CD4-positive, alpha-beta T cell (primary cell): ENCODE measurements around the gene DLG5. TPM values are rescaled to one million over a fixed set of nuclear protein-coding genes. Genes with fewer than 3 reads are reported as not detected.

Source experiments
- ATAC-seq: fragments of 200-7000 bp; cut with Tn5 transposase; one replicate; pipeline ENCODE4 v1.10.0; 2022; ENCODE audit warnings: mild to moderate bottlenecking; ENCODE audit not compliant: poor library complexity
- CTCF ChIA-PET: fragments of 350-600 bp; sonication (Branson Sonifier 250); formaldehyde crosslinking; loops from one replicate; lab custom pipeline; 2021; ENCODE audit warnings: antibody characterized with exemption, inconsistent platforms; lab: Charles Lee
- POLR2A ChIA-PET: fragments of 350-600 bp; sonication (Branson Sonifier 250); formaldehyde crosslinking; loops from one replicate; lab custom pipeline; 2021; ENCODE audit warnings: antibody characterized with exemption, inconsistent platforms; lab: Charles Lee
- DNase-seq, 14 experiments: peaks; one replicate each; pipeline ENCODE4 v3.0.0-alpha.2; 2013 to 2020; ENCODE audit warnings: mixed read lengths in 2 of 14
- H3K27ac ChIP-seq, 2 donors: one replicate each; pipeline versions ENCODE4 v1.5.1 to v1.7.0; 2013; ENCODE audit warnings: low read length in 2 of 2, low read depth in 1 of 2, mild to moderate bottlenecking in 1 of 2
- H3K27me3 ChIP-seq, 2 experiments: 1 replicate in 1 of 2; 2 replicates in 1 of 2; pipeline versions ENCODE4 v1.6.1 to v1.7.0; 2013; ENCODE audit warnings: low read length in 2 of 2, control low read depth in 1 of 2, mild to moderate bottlenecking in 1 of 2, moderate library complexity in 1 of 2; ENCODE audit not compliant: insufficient read depth in 2 of 2, control insufficient read depth in 1 of 2
- H3K36me3 ChIP-seq: one replicate; pipeline ENCODE4 v1.6.1; 2013; ENCODE audit warnings: low read length, control low read depth; ENCODE audit not compliant: insufficient read depth
- H3K4me1 ChIP-seq: one replicate; pipeline ENCODE4 v1.6.1; 2013; ENCODE audit warnings: low read length, control low read depth; ENCODE audit not compliant: insufficient read depth
- H3K4me3 ChIP-seq: one replicate; pipeline ENCODE4 v1.5.1; 2013; ENCODE audit warnings: mild to moderate bottlenecking, low read length, moderate library complexity
- H3K9me3 ChIP-seq, 2 experiments: 1 replicate in 1 of 2; 2 replicates in 1 of 2; pipeline versions ENCODE4 v1.6.1 to v1.7.0; 2013; ENCODE audit warnings: low read length in 2 of 2, mild to moderate bottlenecking in 2 of 2, control low read depth in 1 of 2, moderate library complexity in 1 of 2; ENCODE audit not compliant: control insufficient read depth in 1 of 2, insufficient read depth in 1 of 2
- H3K27ac Mint-ChIP-seq: one replicate; pipeline ENCODE4 v1.8.0; 2020; ENCODE audit warnings: mixed read lengths
- H3K27me3 Mint-ChIP-seq: one replicate; pipeline ENCODE4 v1.8.0; 2021; ENCODE audit warnings: mixed read lengths
- H3K36me3 Mint-ChIP-seq: one replicate; pipeline ENCODE4 v1.8.0; 2021; ENCODE audit warnings: low read depth, mixed read lengths
- H3K4me1 Mint-ChIP-seq: one replicate; pipeline ENCODE4 v1.8.0; 2021; ENCODE audit warnings: low read depth, mixed read lengths
- H3K4me3 Mint-ChIP-seq: one replicate; pipeline ENCODE4 v1.8.0; 2020; ENCODE audit warnings: mild to moderate bottlenecking, mixed read lengths
- H3K9me3 Mint-ChIP-seq: one replicate; pipeline ENCODE4 v1.8.0; 2020; ENCODE audit warnings: mixed read lengths
- CTCF ChIP-seq: fragments of 200-600 bp; IDR thresholded peaks from one replicate; pipeline ENCODE4 v1.8.0; 2022; ENCODE audit warnings: antibody characterized with exemption, mild to moderate bottlenecking
- intact Hi-C, 2 experiments: fragments of 100-400 bp; cut with DNase I in 1 of 2; cut with micrococcal nuclease in 1 of 2; formaldehyde crosslinking; loops; one replicate each; pipeline versions ENCODE4 v1.15.1 to v1.9.0; 2023 to 2025; cut with DNase I, micrococcal nuclease
- total RNA-seq, 174 experiments: library from RNA in 2 of 174; stranded (reverse) in 2 of 174; gene quantifications; one replicate each; pipeline ENCODE4 v1.2.3 and lab custom pipeline; 2021 to 2026

Gene DLG5
- total RNA-seq, 2 experiments from 2014 or later, result 7.1 to 7.4 TPM

GRCh38 chr10:77963901-77964300, 37.3 kb upstream of the DLG5 start:
- no peaks in the 10 kb centered on the region for H3K4me1 Mint-ChIP-seq
- TF ChIP-seq CTCF, result no peak
- no peak overlapping the region for H3K4me3 Mint-ChIP-seq
- no peaks in the 10 kb centered on the region for H3K36me3 Mint-ChIP-seq
- no peaks in the 10 kb centered on the region for H3K9me3 Mint-ChIP-seq
- H3K27me3 Mint-ChIP-seq, result no peaks in the 10 kb centered on the region
- Histone ChIP-seq H3K36me3 (no peaks in the 10 kb centered on the region), H3K4me3 (no peak overlapping the region), H3K9me3 (no peaks in the 10 kb centered on the region), H3K27me3 (peaks cover 0 to 6% of the 10 kb centered on the region in 2 experiments), H3K27ac (no peak overlapping the region), H3K4me1 (no peaks in the 10 kb centered on the region)
- H3K27ac Mint-ChIP-seq, result no peak overlapping the region
- ATAC-seq (no peak), DNase-seq (no peak)
- intact Hi-C loops, result no loop called here
- ChIA-PET POLR2A (no interaction called here), CTCF (no interaction called here)

- no peaks in the 10 kb centered on the region for H3K4me1 Mint-ChIP-seq
- no peak overlapping the region for H3K27ac Mint-ChIP-seq
- ChIA-PET POLR2A (no interaction called here), CTCF (no interaction called here)
- H3K4me3 Mint-ChIP-seq, result no peak overlapping the region
- H3K9me3 ChIP-seq, result no peaks in the 10 kb centered on the region
- no peak for DNase-seq
- TF ChIP-seq CTCF, result no peak
- H3K27ac ChIP-seq, result no peak overlapping the region
- intact Hi-C loops, result no loop called here
- H3K4me3 ChIP-seq, result no peak overlapping the region
- H3K36me3 ChIP-seq, result no peaks in the 10 kb centered on the region
- no peaks in the 10 kb centered on the region for H3K9me3 Mint-ChIP-seq
- peaks cover 0 to 6% of the 10 kb centered on the region in 2 experiments for H3K27me3 ChIP-seq
- ATAC-seq, result no peak
- H3K36me3 Mint-ChIP-seq, result no peaks in the 10 kb centered on the region
- H3K4me1 ChIP-seq, result no peaks in the 10 kb centered on the region
- H3K27me3 Mint-ChIP-seq, result no peaks in the 10 kb centered on the region
These were observed 36.0 kb upstream of the DLG5 start for GRCh38 chr10:77962350-77963146.

GRCh38 chr10:77961668-77962067, 35.1 kb upstream of the DLG5 start:
- no peak overlapping the region for H3K4me3 Mint-ChIP-seq
- H3K9me3 Mint-ChIP-seq, result no peaks in the 10 kb centered on the region
- DNase-seq (no peak), ATAC-seq (no peak)
- Histone ChIP-seq H3K9me3 (no peaks in the 10 kb centered on the region), H3K4me1 (no peaks in the 10 kb centered on the region), H3K27ac (no peak overlapping the region), H3K4me3 (no peak overlapping the region), H3K36me3 (no peaks in the 10 kb centered on the region), H3K27me3 (peaks cover 0 to 6% of the 10 kb centered on the region in 2 experiments)
- H3K27ac Mint-ChIP-seq, result no peak overlapping the region
- ChIA-PET CTCF (no interaction called here), POLR2A (no interaction called here)
- no peaks in the 10 kb centered on the region for H3K4me1 Mint-ChIP-seq
- TF ChIP-seq CTCF, result no peak
- no peaks in the 10 kb centered on the region for H3K27me3 Mint-ChIP-seq
- intact Hi-C loops, result no loop called here
- no peaks in the 10 kb centered on the region for H3K36me3 Mint-ChIP-seq
